Keratinocyte (primary cell): ENCODE results near the gene U2AF1L4. TPM values are rescaled to one million over a fixed set of nuclear protein-coding genes. Genes with fewer than 3 reads are reported as not detected.

Source experiments
- DNase-seq: peaks from one replicate; pipeline ENCODE4 v3.0.0-alpha.2; 2011; ENCODE audit warnings: low read depth, missing footprints, low spot score
- FAIRE-seq: peaks from 2 replicates; lab custom pipeline; 2011; peaks lifted over from hg19 to GRCh38; lab: Jason Lieb, UNC
- H2AFZ ChIP-seq: 2 replicates; pipeline ENCODE4 v1.6.0; 2012; ENCODE audit warnings: low read length, control low read depth, inconsistent platforms; ENCODE audit not compliant: control insufficient read depth
- H3K27ac ChIP-seq: 2 replicates; pipeline ENCODE4 v1.5.1; 2011; ENCODE audit warnings: low read length; ENCODE audit not compliant: control insufficient read depth, insufficient read depth
- H3K27me3 ChIP-seq: 3 replicates; pipeline ENCODE4 v1.6.0; 2011; ENCODE audit warnings: low read length; ENCODE audit not compliant: control insufficient read depth, insufficient read depth; ENCODE audit errors: extremely low read depth
- H3K36me3 ChIP-seq, 2 experiments: 2 replicates in 1 of 2; 3 replicates in 1 of 2; pipeline ENCODE4 v1.5.1; 2011; ENCODE audit warnings: low read length in 2 of 2, mild to moderate bottlenecking in 1 of 2; ENCODE audit not compliant: control insufficient read depth in 2 of 2, insufficient read depth in 2 of 2; ENCODE audit errors: extremely low read depth in 1 of 2
- H3K4me1 ChIP-seq: 3 replicates; pipeline ENCODE4 v1.5.1; 2011; ENCODE audit warnings: low read length; ENCODE audit not compliant: control insufficient read depth, insufficient read depth; ENCODE audit errors: extremely low read depth
- H3K4me2 ChIP-seq: 3 replicates; pipeline ENCODE4 v1.6.0; 2011; ENCODE audit warnings: low read depth, low read length; ENCODE audit not compliant: control insufficient read depth, insufficient read depth; ENCODE audit errors: extremely low read depth
- H3K4me3 ChIP-seq, 3 experiments: fragments of 200-600 bp in 1 of 3; sonication (generic) in 1 of 3; 2 replicates in 2 of 3; 3 replicates in 1 of 3; pipeline ENCODE4 v1.5.1; 2011 to 2016; ENCODE audit warnings: low read length in 3 of 3, mild to moderate bottlenecking in 3 of 3, control low read depth in 2 of 3, inconsistent platforms in 1 of 3, low read depth in 1 of 3, mixed read lengths in 1 of 3, mixed run types in 1 of 3, moderate library complexity in 1 of 3; ENCODE audit not compliant: control insufficient read depth in 2 of 3, insufficient read depth in 2 of 3; ENCODE audit errors: extremely low read depth in 1 of 3
- H3K79me2 ChIP-seq: 2 replicates; pipeline ENCODE4 v1.6.0; 2012; ENCODE audit warnings: low read length; ENCODE audit not compliant: control insufficient read depth, insufficient read depth
- H3K9ac ChIP-seq: 3 replicates; pipeline ENCODE4 v1.6.0; 2011; ENCODE audit warnings: low read length; ENCODE audit not compliant: control insufficient read depth, insufficient read depth; ENCODE audit errors: extremely low read depth
- H3K9me1 ChIP-seq: 3 replicates; pipeline ENCODE4 v1.6.0; 2011; ENCODE audit warnings: low read length; ENCODE audit not compliant: control insufficient read depth, insufficient read depth; ENCODE audit errors: extremely low read depth
- H3K9me3 ChIP-seq: 2 replicates; pipeline ENCODE4 v1.5.1; 2012; ENCODE audit warnings: low read depth, low read length; ENCODE audit not compliant: control insufficient read depth
- H4K20me1 ChIP-seq: 3 replicates; pipeline ENCODE4 v1.6.0; 2011; ENCODE audit warnings: low read length; ENCODE audit not compliant: control insufficient read depth, insufficient read depth; ENCODE audit errors: extremely low read depth
- EZH2 ChIP-seq: IDR thresholded peaks from one replicate; pipeline ENCODE4 v1.6.1; 2012; ENCODE audit warnings: inconsistent platforms, mild to moderate bottlenecking, low read length, moderate library complexity
- dilution Hi-C: fragments of 300-500 bp; cut with MboI; formaldehyde crosslinking; loops from one replicate; pipeline ENCODE4 v1.7.0; 2020; ENCODE audit warnings: low sequenced_read_pairs; ENCODE audit not compliant: extremely low pct_ligation_motif_present
- polyA plus RNA-seq, 5 experiments: library from polyadenylated mRNA; depleted of rRNA in 3 of 5; stranded (reverse) in 3 of 5; stranded (forward) in 1 of 5; unstranded in 1 of 5; fragments of >200 nt; gene quantifications; 1 replicate in 1 of 5; 2 replicates in 3 of 5; 3 replicates in 1 of 5; pipeline versions ENCODE4 v1.2.1 to v1.2.3, GENCODE V29; 2011 to 2012; ENCODE audit warnings: missing spikeins in 2 of 5, low read depth in 1 of 5, low replicate concordance in 1 of 5
- TF ChIP-seq, protein P1 (sequence below), 3 experiments: IDR thresholded peaks in 1 of 3; conservative IDR thresholded peaks in 1 of 3; optimal IDR thresholded peaks in 1 of 3; 2 replicates in 2 of 3; 3 replicates in 1 of 3; pipeline versions ENCODE3 to v1.5.1; 2011; ENCODE audit warnings: low read length in 3 of 3, mild to moderate bottlenecking in 3 of 3, moderate library complexity in 2 of 3, control low read depth in 1 of 3, inconsistent platforms in 1 of 3; ENCODE audit not compliant: insufficient read depth in 2 of 3; ENCODE audit errors: extremely low read depth in 1 of 3

Gene U2AF1L4
- polyA plus RNA-seq, 1 donor (not counting 4 experiments of a cell fraction or from before 2014, with no cell fraction given), result 8.9 TPM

GRCh38 chr19:35782589-35782988 is 37.4 kb upstream of the U2AF1L4 start:
- Histone ChIP-seq H2AFZ (no peak overlapping the region), H3K4me3 (no peak overlapping the region), H3K36me3 (no peaks in the 10 kb centered on the region), H3K4me1 (no peaks in the 10 kb centered on the region), H3K9me1 (no peaks in the 10 kb centered on the region), H3K27me3 (no peaks in the 10 kb centered on the region), H3K9me3 (no peaks in the 10 kb centered on the region), H3K9ac (no peak overlapping the region), H4K20me1 (no peaks in the 10 kb centered on the region), H3K27ac (no peak overlapping the region), H3K4me2 (no peak overlapping the region), H3K79me2 (no peaks in the 10 kb centered on the region)
- FAIRE-seq, result no peak
- dilution Hi-C loops, result no loop called here
- TF ChIP-seq EZH2, result no peak
- TF ChIP-seq, protein P1, sequence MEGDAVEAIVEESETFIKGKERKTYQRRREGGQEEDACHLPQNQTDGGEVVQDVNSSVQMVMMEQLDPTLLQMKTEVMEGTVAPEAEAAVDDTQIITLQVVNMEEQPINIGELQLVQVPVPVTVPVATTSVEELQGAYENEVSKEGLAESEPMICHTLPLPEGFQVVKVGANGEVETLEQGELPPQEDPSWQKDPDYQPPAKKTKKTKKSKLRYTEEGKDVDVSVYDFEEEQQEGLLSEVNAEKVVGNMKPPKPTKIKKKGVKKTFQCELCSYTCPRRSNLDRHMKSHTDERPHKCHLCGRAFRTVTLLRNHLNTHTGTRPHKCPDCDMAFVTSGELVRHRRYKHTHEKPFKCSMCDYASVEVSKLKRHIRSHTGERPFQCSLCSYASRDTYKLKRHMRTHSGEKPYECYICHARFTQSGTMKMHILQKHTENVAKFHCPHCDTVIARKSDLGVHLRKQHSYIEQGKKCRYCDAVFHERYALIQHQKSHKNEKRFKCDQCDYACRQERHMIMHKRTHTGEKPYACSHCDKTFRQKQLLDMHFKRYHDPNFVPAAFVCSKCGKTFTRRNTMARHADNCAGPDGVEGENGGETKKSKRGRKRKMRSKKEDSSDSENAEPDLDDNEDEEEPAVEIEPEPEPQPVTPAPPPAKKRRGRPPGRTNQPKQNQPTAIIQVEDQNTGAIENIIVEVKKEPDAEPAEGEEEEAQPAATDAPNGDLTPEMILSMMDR (optimal IDR thresholded peaks at IDR 0.05 in 1 of 3, IDR thresholded peaks at IDR 0.05 in 1 of 3, conservative IDR thresholded peaks at IDR 0.05 in 1 of 3; ENCODE audit: extremely low read depth in 1 of 3, insufficient read depth in 2 of 3, low read length in 3 of 3), result no peak
- DNase-seq, result no peak

- dilution Hi-C loops, result no loop called here
- H3K4me3 ChIP-seq, result no peak overlapping the region
- no peak for FAIRE-seq
These were observed 36.4 kb upstream of the U2AF1L4 start for GRCh38 chr19:35781650-35782049.

More at GRCh38 chr19:35781650-35782049, 36.4 kb upstream of the U2AF1L4 start:
- Histone ChIP-seq H3K27me3 (no peaks in the 10 kb centered on the region), H3K9me1 (no peaks in the 10 kb centered on the region), H3K27ac (no peak overlapping the region), H2AFZ (no peak overlapping the region), H3K36me3 (no peaks in the 10 kb centered on the region), H3K79me2 (no peaks in the 10 kb centered on the region), H4K20me1 (no peaks in the 10 kb centered on the region), H3K4me1 (no peaks in the 10 kb centered on the region), H3K9me3 (no peaks in the 10 kb centered on the region), H3K4me2 (no peak overlapping the region), H3K9ac (no peak overlapping the region)
- no peak for DNase-seq
- no peak for TF ChIP-seq EZH2
- TF ChIP-seq, protein P1 (optimal IDR thresholded peaks at IDR 0.05 in 1 of 3, IDR thresholded peaks at IDR 0.05 in 1 of 3, conservative IDR thresholded peaks at IDR 0.05 in 1 of 3; ENCODE audit: extremely low read depth in 1 of 3, insufficient read depth in 2 of 3, low read length in 3 of 3), result no peak
